Gastrocnemius medialis (tissue), 4 donors: ENCODE measurements around the gene HLA-F. TPM values are rescaled to one million over a fixed set of nuclear protein-coding genes. Genes with fewer than 3 reads are reported as not detected.
A peak's percentile ranks its signal among the peaks of the same experiment; 100 is the strongest.

Source experiments
- ATAC-seq, 2 donors: fragments of 150-250 bp; one replicate each; pipeline ENCODE4 v1.9.1; 2016
- DNase-seq, 2 donors: peaks; one replicate each; pipeline ENCODE4 v3.0.0-alpha.2; 2019
- H3K27ac ChIP-seq, 4 donors: fragments of 200-600 bp; sonication (generic); 1 replicate in 1 of 4; 2 replicates in 3 of 4; pipeline ENCODE4 v1.5.1; 2016 to 2018; ENCODE audit warnings: mild to moderate bottlenecking in 2 of 4, moderate library complexity in 1 of 4
- H3K27me3 ChIP-seq, 3 donors: fragments of 200-600 bp; sonication (generic) in 2 of 3; 1 replicate in 1 of 3; 2 replicates in 2 of 3; pipeline versions ENCODE4 v1.5.1 to v1.6.0; 2016 to 2019; ENCODE audit warnings: mild to moderate bottlenecking in 1 of 3, moderate library complexity in 1 of 3
- H3K36me3 ChIP-seq, 2 donors: fragments of 200-600 bp; sonication (generic) in 1 of 2; one replicate each; pipeline ENCODE4 v1.5.1; 2017 to 2018
- H3K4me1 ChIP-seq, 2 donors: fragments of 200-600 bp; sonication (generic) in 1 of 2; one replicate each; pipeline ENCODE4 v1.5.1; 2016 to 2017; ENCODE audit warnings: mild to moderate bottlenecking in 2 of 2
- H3K4me3 ChIP-seq, 4 donors: fragments of 200-600 bp; sonication (generic) in 3 of 4; 1 replicate in 1 of 4; 2 replicates in 3 of 4; pipeline ENCODE4 v1.5.1; 2016 to 2019; ENCODE audit warnings: mild to moderate bottlenecking in 2 of 4
- H3K9me3 ChIP-seq, 3 donors: fragments of 200-600 bp; sonication (generic) in 2 of 3; 1 replicate in 1 of 3; 2 replicates in 2 of 3; pipeline ENCODE4 v1.5.1; 2016 to 2019
- POLR2A ChIP-seq, 2 donors: fragments of 450-650 bp; IDR thresholded peaks; one replicate each; pipeline ENCODE4 v1.6.1; 2017; ENCODE audit warnings: antibody characterized with exemption in 2 of 2, mild to moderate bottlenecking in 2 of 2, moderate library complexity in 2 of 2
- in situ Hi-C, 4 donors: fragments of 200-750 bp; cut with MboI; loops; one replicate each; pipeline versions ENCODE4 v1.15.0 to v1.8.0; 2017; ENCODE audit warnings: low sequenced_read_pairs in 4 of 4
- intact Hi-C: fragments of 100-400 bp; cut with DNase I; formaldehyde crosslinking; loops from one replicate; pipeline ENCODE4 v1.15.1; 2023; ENCODE audit warnings: low total_unique reads
- total RNA-seq, 4 donors: library from RNA; depleted of rRNA; stranded (reverse); fragments of >200 nt; gene quantifications; one replicate each; pipeline versions ENCODE4 v1.1.0 to v1.2.3, GENCODE V29; 2016
- TF ChIP-seq, protein P1 (sequence below), 5 experiments: fragments of 450-650 bp in 3 of 5; fragments of 200-600 bp in 2 of 5; sonication (generic) in 2 of 5; IDR thresholded peaks in 4 of 5; conservative IDR thresholded peaks in 1 of 5; 1 replicate in 4 of 5; 2 replicates in 1 of 5; pipeline ENCODE4 v1.5.1; 2016 to 2019; ENCODE audit warnings: antibody characterized with exemption in 5 of 5, mild to moderate bottlenecking in 3 of 5, moderate library complexity in 3 of 5

The HLA-F gene
- total RNA-seq, 4 donors from 2014 or later = 9.6 to 22.1 (median 13.0) TPM

DNA sequence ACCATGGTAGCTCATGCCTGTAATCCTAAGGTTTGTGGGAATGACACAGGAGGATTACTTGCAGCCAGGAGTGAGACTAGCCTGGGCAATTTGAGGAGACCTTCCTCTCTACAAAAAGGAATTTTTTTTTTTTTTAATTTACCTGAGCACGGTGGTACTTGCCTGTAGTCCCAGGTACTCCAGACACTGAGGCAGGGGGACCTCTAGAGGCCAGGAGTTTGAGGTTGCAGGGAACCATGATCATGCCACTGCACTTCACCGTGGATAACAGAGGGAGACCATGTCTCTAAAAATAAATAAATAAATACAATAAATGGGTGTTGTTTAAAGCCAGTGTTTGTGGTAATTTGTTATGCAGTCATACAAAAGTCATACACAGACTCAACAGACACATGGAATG, 2.4 kb upstream of the HLA-F start:
- TF ChIP-seq, protein P1, sequence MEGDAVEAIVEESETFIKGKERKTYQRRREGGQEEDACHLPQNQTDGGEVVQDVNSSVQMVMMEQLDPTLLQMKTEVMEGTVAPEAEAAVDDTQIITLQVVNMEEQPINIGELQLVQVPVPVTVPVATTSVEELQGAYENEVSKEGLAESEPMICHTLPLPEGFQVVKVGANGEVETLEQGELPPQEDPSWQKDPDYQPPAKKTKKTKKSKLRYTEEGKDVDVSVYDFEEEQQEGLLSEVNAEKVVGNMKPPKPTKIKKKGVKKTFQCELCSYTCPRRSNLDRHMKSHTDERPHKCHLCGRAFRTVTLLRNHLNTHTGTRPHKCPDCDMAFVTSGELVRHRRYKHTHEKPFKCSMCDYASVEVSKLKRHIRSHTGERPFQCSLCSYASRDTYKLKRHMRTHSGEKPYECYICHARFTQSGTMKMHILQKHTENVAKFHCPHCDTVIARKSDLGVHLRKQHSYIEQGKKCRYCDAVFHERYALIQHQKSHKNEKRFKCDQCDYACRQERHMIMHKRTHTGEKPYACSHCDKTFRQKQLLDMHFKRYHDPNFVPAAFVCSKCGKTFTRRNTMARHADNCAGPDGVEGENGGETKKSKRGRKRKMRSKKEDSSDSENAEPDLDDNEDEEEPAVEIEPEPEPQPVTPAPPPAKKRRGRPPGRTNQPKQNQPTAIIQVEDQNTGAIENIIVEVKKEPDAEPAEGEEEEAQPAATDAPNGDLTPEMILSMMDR (IDR thresholded peaks at IDR 0.05 in 4 of 5, conservative IDR thresholded peaks at IDR 0.05 in 1 of 5) = no peak
- Histone ChIP-seq H3K27me3 (peaks cover 0 to 16% (median 9%) of the 10 kb centered on the region in 3 donors), H3K9me3 (no peaks in the 10 kb centered on the region), H3K4me1 (no peaks in the 10 kb centered on the region), H3K4me3 (no peak overlapping the region), H3K36me3 (no peaks in the 10 kb centered on the region), H3K27ac (no peak overlapping the region)
- DNase-seq (no peak), ATAC-seq (no peak)
- in situ Hi-C loops (no loop called here), intact Hi-C loops (no loop called here)

GRCh38 chr6:29723666-29724588, 693 bp downstream of the HLA-F start:
- no peaks in the 10 kb centered on the region for H3K9me3 ChIP-seq
- H3K27ac ChIP-seq = peak overlapping the region; percentile 79 to 90 (median 85)
- intact Hi-C loops (no loop called here), in situ Hi-C loops (no loop called here)
- no peaks in the 10 kb centered on the region for H3K36me3 ChIP-seq
- H3K4me3 ChIP-seq = peak overlapping the region; percentile 69 to 79 (median 72)
- TF ChIP-seq POLR2A (IDR thresholded peaks at IDR 0.05) = no peak
- TF ChIP-seq, protein P1 (IDR thresholded peaks at IDR 0.05 in 4 of 5, conservative IDR thresholded peaks at IDR 0.05 in 1 of 5) = no peak
- H3K4me1 ChIP-seq = no peaks in the 10 kb centered on the region
- DNase-seq (no peak), ATAC-seq (peak; percentile 10 to 24)
- H3K27me3 ChIP-seq = peaks cover 0 to 16% (median 9%) of the 10 kb centered on the region in 3 donors

- in situ Hi-C loops (loop anchor here in 1 of 4 donors (25.0 kb wide), 1 partner anchor 262 kb away; no protein-coding TSS in a partner anchor), intact Hi-C loops (no loop called here)
- ATAC-seq = no peak
- TF ChIP-seq POLR2A (IDR thresholded peaks at IDR 0.05) = no peak
- TF ChIP-seq, protein P1 (IDR thresholded peaks at IDR 0.05 in 4 of 5, conservative IDR thresholded peaks at IDR 0.05 in 1 of 5) = no peak
- H3K27me3 ChIP-seq = peaks cover 0 to 16% (median 9%) of the 10 kb centered on the region in 3 donors
- no peaks in the 10 kb centered on the region for H3K36me3 ChIP-seq
- no peaks in the 10 kb centered on the region for H3K9me3 ChIP-seq
- DNase-seq = no peak
- peak overlapping the region in 1 of 4 donors; percentile 87 for H3K27ac ChIP-seq
- no peaks in the 10 kb centered on the region for H3K4me1 ChIP-seq
- peak overlapping the region in 3 of 4 donors; percentile 71 to 79 (median 73) for H3K4me3 ChIP-seq
These were observed 2.0 kb downstream of the HLA-F start for GRCh38 chr6:29724937-29725869.

GRCh38 chr6:29726001-29726400, 2.8 kb downstream of the HLA-F start:
- TF ChIP-seq POLR2A (IDR thresholded peaks at IDR 0.05) = no peak
- TF ChIP-seq, protein P1 (IDR thresholded peaks at IDR 0.05 in 4 of 5, conservative IDR thresholded peaks at IDR 0.05 in 1 of 5) = no peak
- H3K27me3 ChIP-seq = peaks cover 0 to 16% (median 9%) of the 10 kb centered on the region in 3 donors
- ATAC-seq (no peak), DNase-seq (no peak)
- no peaks in the 10 kb centered on the region for H3K9me3 ChIP-seq
- in situ Hi-C loops (loop anchor here in 1 of 4 donors (25.0 kb wide), 1 partner anchor 261 kb away; no protein-coding TSS in a partner anchor), intact Hi-C loops (no loop called here)
- no peak overlapping the region for H3K4me3 ChIP-seq
- H3K4me1 ChIP-seq = no peaks in the 10 kb centered on the region
- no peaks in the 10 kb centered on the region for H3K36me3 ChIP-seq
- H3K27ac ChIP-seq = no peak overlapping the region
